ENCODE results near the gene GSK3A.

- TF ChIP-seq, protein P1, sequence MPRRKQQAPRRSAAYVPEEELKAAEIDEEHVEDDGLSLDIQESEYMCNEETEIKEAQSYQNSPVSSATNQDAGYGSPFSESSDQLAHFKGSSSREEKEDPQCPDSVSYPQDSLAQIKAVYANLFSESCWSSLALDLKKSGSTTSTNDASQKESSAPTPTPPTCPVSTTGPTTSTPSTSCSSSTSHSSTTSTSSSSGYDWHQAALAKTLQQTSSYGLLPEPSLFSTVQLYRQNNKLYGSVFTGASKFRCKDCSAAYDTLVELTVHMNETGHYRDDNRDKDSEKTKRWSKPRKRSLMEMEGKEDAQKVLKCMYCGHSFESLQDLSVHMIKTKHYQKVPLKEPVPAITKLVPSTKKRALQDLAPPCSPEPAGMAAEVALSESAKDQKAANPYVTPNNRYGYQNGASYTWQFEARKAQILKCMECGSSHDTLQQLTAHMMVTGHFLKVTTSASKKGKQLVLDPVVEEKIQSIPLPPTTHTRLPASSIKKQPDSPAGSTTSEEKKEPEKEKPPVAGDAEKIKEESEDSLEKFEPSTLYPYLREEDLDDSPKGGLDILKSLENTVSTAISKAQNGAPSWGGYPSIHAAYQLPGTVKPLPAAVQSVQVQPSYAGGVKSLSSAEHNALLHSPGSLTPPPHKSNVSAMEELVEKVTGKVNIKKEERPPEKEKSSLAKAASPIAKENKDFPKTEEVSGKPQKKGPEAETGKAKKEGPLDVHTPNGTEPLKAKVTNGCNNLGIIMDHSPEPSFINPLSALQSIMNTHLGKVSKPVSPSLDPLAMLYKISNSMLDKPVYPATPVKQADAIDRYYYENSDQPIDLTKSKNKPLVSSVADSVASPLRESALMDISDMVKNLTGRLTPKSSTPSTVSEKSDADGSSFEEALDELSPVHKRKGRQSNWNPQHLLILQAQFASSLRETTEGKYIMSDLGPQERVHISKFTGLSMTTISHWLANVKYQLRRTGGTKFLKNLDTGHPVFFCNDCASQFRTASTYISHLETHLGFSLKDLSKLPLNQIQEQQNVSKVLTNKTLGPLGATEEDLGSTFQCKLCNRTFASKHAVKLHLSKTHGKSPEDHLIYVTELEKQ (tag by site-specific recombination; IDR thresholded peaks at IDR 0.05; ENCODE audit: borderline replicate concordance) = no peak
- TF ChIP-seq ZSCAN4 (tag by site-specific recombination; IDR thresholded peaks at IDR 0.05) = no peak
- no peak for TF ChIP-seq ZNF670 (tag by site-specific recombination; IDR thresholded peaks at IDR 0.05; ENCODE audit: low read depth)
- TF ChIP-seq, protein P2, sequence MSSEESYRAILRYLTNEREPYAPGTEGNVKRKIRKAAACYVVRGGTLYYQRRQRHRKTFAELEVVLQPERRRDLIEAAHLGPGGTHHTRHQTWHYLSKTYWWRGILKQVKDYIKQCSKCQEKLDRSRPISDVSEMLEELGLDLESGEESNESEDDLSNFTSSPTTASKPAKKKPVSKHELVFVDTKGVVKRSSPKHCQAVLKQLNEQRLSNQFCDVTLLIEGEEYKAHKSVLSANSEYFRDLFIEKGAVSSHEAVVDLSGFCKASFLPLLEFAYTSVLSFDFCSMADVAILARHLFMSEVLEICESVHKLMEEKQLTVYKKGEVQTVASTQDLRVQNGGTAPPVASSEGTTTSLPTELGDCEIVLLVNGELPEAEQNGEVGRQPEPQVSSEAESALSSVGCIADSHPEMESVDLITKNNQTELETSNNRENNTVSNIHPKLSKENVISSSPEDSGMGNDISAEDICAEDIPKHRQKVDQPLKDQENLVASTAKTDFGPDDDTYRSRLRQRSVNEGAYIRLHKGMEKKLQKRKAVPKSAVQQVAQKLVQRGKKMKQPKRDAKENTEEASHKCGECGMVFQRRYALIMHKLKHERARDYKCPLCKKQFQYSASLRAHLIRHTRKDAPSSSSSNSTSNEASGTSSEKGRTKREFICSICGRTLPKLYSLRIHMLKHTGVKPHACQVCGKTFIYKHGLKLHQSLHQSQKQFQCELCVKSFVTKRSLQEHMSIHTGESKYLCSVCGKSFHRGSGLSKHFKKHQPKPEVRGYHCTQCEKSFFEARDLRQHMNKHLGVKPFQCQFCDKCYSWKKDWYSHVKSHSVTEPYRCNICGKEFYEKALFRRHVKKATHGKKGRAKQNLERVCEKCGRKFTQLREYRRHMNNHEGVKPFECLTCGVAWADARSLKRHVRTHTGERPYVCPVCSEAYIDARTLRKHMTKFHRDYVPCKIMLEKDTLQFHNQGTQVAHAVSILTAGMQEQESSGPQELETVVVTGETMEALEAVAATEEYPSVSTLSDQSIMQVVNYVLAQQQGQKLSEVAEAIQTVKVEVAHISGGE (tag by site-specific recombination; conservative IDR thresholded peaks at IDR 0.05; ENCODE audit: low read depth) = no peak
- no peak for TF ChIP-seq ZNF768 (tag by site-specific recombination; IDR thresholded peaks at IDR 0.05)
- peak; percentile 30; the same call in 1 of the 2 replicates for TF ChIP-seq ZBTB48 (tag by site-specific recombination; IDR thresholded peaks at IDR 0.05)
- no peak for TF ChIP-seq ZNF311 (tag by site-specific recombination; IDR thresholded peaks at IDR 0.05; ENCODE audit: borderline replicate concordance)
- TF ChIP-seq ZSCAN16 (tag by site-specific recombination; IDR thresholded peaks at IDR 0.05) = no peak
These were observed 4.7 kb upstream of the GSK3A start for GRCh38 chr19:42246922-42247639.
